ENCODE measurements around the gene SMIM35. TPM values are rescaled to one million over a fixed set of nuclear protein-coding genes. Genes with fewer than 3 reads are reported as not detected.
"Not testable (repeated sequence)": the region's sequence is repeated elsewhere in the genome, so short reads cannot be mapped to it uniquely, and the experiment has no call there.

Gene SMIM35
- total RNA-seq, 1 donor from 2014 or later = not detected

DNA sequence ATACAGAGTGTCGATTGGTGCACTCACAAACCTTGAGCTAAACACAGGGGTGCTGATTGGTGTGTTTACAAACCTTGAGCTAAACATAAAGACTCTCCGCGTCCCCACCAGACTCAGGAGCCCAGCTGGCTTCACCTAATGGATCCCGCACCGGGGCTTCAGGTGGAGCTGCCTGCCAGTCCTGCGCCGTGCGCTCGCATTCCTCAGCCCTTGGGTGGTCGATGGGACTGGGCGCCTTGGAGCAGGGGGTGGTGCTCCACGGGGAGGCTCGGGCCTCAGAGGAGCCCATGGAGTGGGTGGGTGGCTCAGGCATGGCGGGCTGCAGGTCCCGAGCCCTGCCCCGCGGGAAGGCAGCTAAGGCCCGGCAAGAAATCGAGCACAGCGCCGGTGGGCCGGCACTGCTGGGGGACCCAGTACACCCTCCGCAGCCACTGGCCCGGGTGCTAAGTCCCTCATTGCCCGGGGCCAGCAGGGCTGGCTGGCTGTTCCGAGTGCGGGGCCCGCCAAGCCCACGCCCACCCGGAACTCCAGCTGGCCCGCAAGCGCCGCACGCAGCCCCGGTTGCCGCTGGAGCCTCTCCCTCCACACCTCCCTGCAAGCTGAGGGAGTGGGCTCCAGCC lies 108.4 kb downstream of the SMIM35 start:
- ATAC-seq; intact Hi-C loops (cut with micrococcal nuclease); DNase-seq: not testable (repeated sequence)

GRCh38 chr11:117977612-117978264 lies 109.0 kb downstream of the SMIM35 start:
- intact Hi-C loops (cut with micrococcal nuclease); ATAC-seq: not testable (repeated sequence)
- peak; percentile 51 for DNase-seq

GRCh38 chr11:117977029-117977428 lies 109.7 kb downstream of the SMIM35 start:
- intact Hi-C loops (cut with micrococcal nuclease) = no loop called here
- DNase-seq (no peak), ATAC-seq (no peak)

- no peak for ATAC-seq
- intact Hi-C loops (cut with micrococcal nuclease) = no loop called here
- no peak for DNase-seq
Observed at GRCh38 chr11:117976445-117976844, 110.3 kb downstream of the SMIM35 start.

GRCh38 chr11:117973503-117973860 lies 113.3 kb downstream of the SMIM35 start:
- DNase-seq = no peak
- intact Hi-C loops (cut with micrococcal nuclease) = no loop called here
- no peak for ATAC-seq

- intact Hi-C loops (cut with micrococcal nuclease) = no loop called here
- ATAC-seq = no peak
Observed at GRCh38 chr11:117972629-117973502, 113.9 kb downstream of the SMIM35 start.

GRCh38 chr11:117972044-117972443 lies 114.7 kb downstream of the SMIM35 start:
- ATAC-seq (no peak), DNase-seq (no peak)
- intact Hi-C loops (cut with micrococcal nuclease) = no loop called here

More at GRCh38 chr11:117972629-117973502, 113.9 kb downstream of the SMIM35 start:
- DNase-seq = no peak

GRCh38 chr11:117970400-117971024 lies 116.3 kb downstream of the SMIM35 start:
- ATAC-seq = peak; percentile 82
- no peak for DNase-seq
- intact Hi-C loops (cut with micrococcal nuclease) = no loop called here

- ATAC-seq (no peak), DNase-seq (no peak)
- intact Hi-C loops (cut with micrococcal nuclease) = no loop called here
Observed at GRCh38 chr11:117969160-117969991, 117.4 kb downstream of the SMIM35 start.

DNA sequence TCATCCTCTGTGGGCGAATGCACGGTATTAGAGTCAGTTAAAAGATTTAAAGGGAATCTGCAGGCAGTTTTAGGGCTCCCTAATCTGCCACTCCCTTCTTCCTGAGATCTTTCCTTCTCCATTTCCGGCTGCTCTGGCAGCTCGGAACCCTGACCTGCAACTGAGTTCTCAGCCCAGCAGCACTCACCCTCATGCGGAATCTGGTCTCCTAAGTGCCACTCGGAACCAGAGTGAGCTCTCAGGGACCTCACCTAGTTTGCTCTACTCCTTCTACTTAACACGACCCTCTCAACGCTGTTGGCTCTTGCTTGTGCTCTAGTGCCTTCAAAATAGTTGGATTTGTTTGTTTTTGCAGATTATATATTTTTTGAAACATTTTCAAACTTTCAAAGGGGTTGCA lies 119.9 kb downstream of the SMIM35 start:
- intact Hi-C loops (cut with micrococcal nuclease) = no loop called here
- no peak for ATAC-seq
- no peak for DNase-seq

- no peak for ATAC-seq
Observed at GRCh38 chr11:117962826-117963225, 123.9 kb downstream of the SMIM35 start.

GRCh38 chr11:117961896-117962295 lies 124.9 kb downstream of the SMIM35 start:
- ATAC-seq (no peak), DNase-seq (no peak)
- intact Hi-C loops (cut with micrococcal nuclease) = no loop called here

More at GRCh38 chr11:117962826-117963225, 123.9 kb downstream of the SMIM35 start:
- no peak for DNase-seq
- intact Hi-C loops (cut with micrococcal nuclease) = no loop called here

GRCh38 chr11:117960406-117960805 lies 126.4 kb downstream of the SMIM35 start:
- DNase-seq (no peak), ATAC-seq (no peak)
- intact Hi-C loops (cut with micrococcal nuclease) = no loop called here

- ATAC-seq (peak; percentile 51), DNase-seq (no peak)
- intact Hi-C loops (cut with micrococcal nuclease) = no loop called here
Observed at GRCh38 chr11:117959438-117960149, 127.2 kb downstream of the SMIM35 start.

DNA sequence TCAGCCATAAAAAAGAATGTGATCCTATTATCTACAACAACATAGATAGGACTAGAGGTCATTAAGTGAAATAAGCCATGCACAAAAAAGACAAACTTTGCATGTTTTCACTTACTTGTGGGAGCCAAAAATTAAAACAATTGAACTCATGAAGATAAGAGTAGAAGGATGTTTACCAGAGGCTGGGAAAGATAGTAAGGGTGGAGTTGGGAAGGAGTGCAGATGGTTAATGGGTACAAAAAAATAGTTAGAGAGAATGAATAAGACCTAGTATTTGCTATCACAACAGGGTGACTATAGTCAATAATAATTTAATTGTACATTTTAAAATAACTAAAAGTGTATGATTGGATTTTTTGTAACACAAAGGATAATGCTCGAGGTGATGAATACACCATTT lies 127.8 kb downstream of the SMIM35 start:
- ATAC-seq (no peak), DNase-seq (no peak)
- intact Hi-C loops (cut with micrococcal nuclease) = no loop called here
